Effector memory CD4-positive, alpha-beta T cell (primary cell): ENCODE results near the gene AMPD2.

ENCODE experiments used
- DNase-seq, 3 donors: peaks; one replicate each; pipeline ENCODE4 v3.0.0-alpha.2; 2020
- H3K27ac ChIP-seq: 2 replicates; pipeline ENCODE4 v1.7.0; 2013; ENCODE audit warnings: mild to moderate bottlenecking, low read length, moderate library complexity; ENCODE audit not compliant: insufficient read depth, poor library complexity, severe bottlenecking
- H3K27me3 ChIP-seq: replicated peaks from 2 replicates; pipeline ENCODE4 v1.7.0; 2013; ENCODE audit warnings: mild to moderate bottlenecking, low read length; ENCODE audit not compliant: insufficient read depth, control insufficient read depth, poor library complexity, severe bottlenecking
- H3K36me3 ChIP-seq: 2 replicates; pipeline ENCODE4 v1.7.0; 2013; ENCODE audit warnings: mild to moderate bottlenecking, low read length, moderate library complexity; ENCODE audit not compliant: control insufficient read depth, insufficient read depth
- H3K4me1 ChIP-seq: 2 replicates; pipeline ENCODE4 v1.7.0; 2013; ENCODE audit warnings: low read length, mild to moderate bottlenecking; ENCODE audit not compliant: control insufficient read depth, insufficient read depth, poor library complexity, severe bottlenecking
- H3K4me3 ChIP-seq: 2 replicates; pipeline ENCODE4 v1.7.0; 2013; ENCODE audit warnings: low read length, low read depth, mild to moderate bottlenecking; ENCODE audit not compliant: insufficient read depth, poor library complexity, severe bottlenecking
- H3K9me3 ChIP-seq: 2 replicates; pipeline ENCODE4 v1.7.0; 2013; ENCODE audit warnings: mild to moderate bottlenecking, low read length, moderate library complexity; ENCODE audit not compliant: control insufficient read depth

The AMPD2 gene

GRCh38 chr1:109592916-109593315, 26.7 kb upstream of the AMPD2 start:
- H3K27ac ChIP-seq = no peak overlapping the region
- peaks cover 30% of the 10 kb centered on the region for H3K36me3 ChIP-seq

GRCh38 chr1:109595531-109595930, 24.1 kb upstream of the AMPD2 start:
- no peak overlapping the region for H3K4me3 ChIP-seq
- H3K27ac ChIP-seq = no peak overlapping the region
- peaks cover 25% of the 10 kb centered on the region for H3K36me3 ChIP-seq
- DNase-seq = no peak
- no peaks in the 10 kb centered on the region for H3K4me1 ChIP-seq
- H3K27me3 ChIP-seq = no peaks in the 10 kb centered on the region
- H3K9me3 ChIP-seq = no peaks in the 10 kb centered on the region

More at GRCh38 chr1:109592916-109593315, 26.7 kb upstream of the AMPD2 start:
- H3K9me3 ChIP-seq = no peaks in the 10 kb centered on the region
- H3K27me3 ChIP-seq = no peaks in the 10 kb centered on the region
- H3K4me1 ChIP-seq = no peaks in the 10 kb centered on the region
- H3K4me3 ChIP-seq = no peak overlapping the region
- no peak for DNase-seq

DNA sequence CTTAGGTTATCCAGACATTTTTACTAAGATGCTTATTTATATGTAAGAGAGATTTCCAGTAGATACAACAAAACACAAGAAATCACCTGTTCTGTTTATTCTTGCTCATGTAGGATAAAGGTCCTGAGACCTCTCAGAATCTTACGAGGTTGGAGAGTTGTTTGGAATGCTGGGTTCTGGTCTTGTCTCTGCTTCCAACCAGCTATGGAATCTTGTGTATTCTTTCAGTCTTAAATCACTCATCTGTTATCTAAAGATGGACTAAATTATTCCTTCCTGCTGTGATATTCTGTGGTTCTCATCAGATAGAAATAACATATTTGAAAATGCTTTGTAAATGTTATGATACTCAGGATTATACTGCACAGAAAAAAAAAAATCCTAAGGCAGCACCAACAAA, 21.5 kb upstream of the AMPD2 start:
- Histone ChIP-seq H3K4me3 (no peak overlapping the region), H3K36me3 (peaks cover 11% of the 10 kb centered on the region), H3K27ac (no peak overlapping the region), H3K4me1 (peaks cover 1% of the 10 kb centered on the region), H3K27me3 (no peaks in the 10 kb centered on the region), H3K9me3 (no peaks in the 10 kb centered on the region)
- no peak for DNase-seq

DNA sequence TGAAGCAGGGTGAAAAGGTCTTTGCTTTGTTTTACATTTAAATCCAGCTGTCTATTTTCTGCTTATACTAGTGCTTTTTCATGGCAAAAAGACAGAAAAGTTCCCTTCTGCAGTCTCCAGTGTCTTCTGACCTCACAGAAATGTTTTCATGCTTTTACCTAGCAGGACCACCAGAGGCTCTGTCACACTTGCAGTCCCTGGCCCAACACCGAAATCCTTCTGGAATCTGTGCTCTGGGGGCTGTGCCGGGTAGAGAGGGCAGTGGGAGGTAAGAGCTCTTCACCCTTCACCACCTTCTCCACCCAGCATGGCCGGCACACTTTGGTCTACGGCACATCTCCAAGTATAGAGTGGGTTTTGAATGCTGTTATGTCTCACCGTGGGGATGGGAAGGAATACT, 21.0 kb upstream of the AMPD2 start:
- Histone ChIP-seq H3K27ac (no peak overlapping the region), H3K4me1 (peaks cover 6% of the 10 kb centered on the region), H3K9me3 (no peaks in the 10 kb centered on the region), H3K27me3 (no peaks in the 10 kb centered on the region), H3K4me3 (no peak overlapping the region), H3K36me3 (peaks cover 11% of the 10 kb centered on the region)
- DNase-seq = no peak

GRCh38 chr1:109603229-109603628, 16.4 kb upstream of the AMPD2 start:
- Histone ChIP-seq H3K27ac (no peak overlapping the region), H3K27me3 (no peaks in the 10 kb centered on the region), H3K4me1 (peaks cover 8% of the 10 kb centered on the region), H3K4me3 (no peak overlapping the region), H3K9me3 (no peaks in the 10 kb centered on the region), H3K36me3 (no peaks in the 10 kb centered on the region)
- no peak for DNase-seq

DNA sequence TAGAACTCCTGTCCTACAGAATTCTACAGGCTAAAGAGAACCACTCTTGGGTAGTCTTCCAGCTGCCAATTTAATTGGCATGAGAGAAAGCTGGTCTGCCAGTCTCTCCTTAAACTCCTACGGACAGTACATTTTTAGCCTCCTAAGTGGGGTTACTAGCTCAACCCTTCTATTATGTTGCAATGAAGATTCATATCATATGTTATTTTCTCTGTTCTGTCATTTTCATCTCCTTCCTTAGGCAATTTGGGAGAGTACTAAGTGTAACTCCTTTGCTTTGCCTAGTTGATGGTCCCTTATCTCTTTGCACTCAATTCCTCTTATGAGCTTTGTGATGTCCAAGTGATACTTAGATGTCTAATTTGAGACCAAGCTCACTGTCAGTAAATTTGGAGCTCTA, 14.3 kb upstream of the AMPD2 start:
- Histone ChIP-seq H3K36me3 (no peaks in the 10 kb centered on the region), H3K4me1 (peaks cover 8% of the 10 kb centered on the region), H3K27me3 (no peaks in the 10 kb centered on the region), H3K4me3 (no peak overlapping the region), H3K9me3 (no peaks in the 10 kb centered on the region), H3K27ac (no peak overlapping the region)
- no peak for DNase-seq

GRCh38 chr1:109609881-109610280, 9.8 kb upstream of the AMPD2 start:
- Histone ChIP-seq H3K4me1 (no peaks in the 10 kb centered on the region), H3K27ac (no peak overlapping the region)
- no peak for DNase-seq

GRCh38 chr1:109610609-109611307, 8.9 kb upstream of the AMPD2 start:
- DNase-seq = no peak
- peaks cover 2% of the 10 kb centered on the region for H3K4me1 ChIP-seq
- H3K9me3 ChIP-seq = no peaks in the 10 kb centered on the region
- H3K27me3 ChIP-seq = no peaks in the 10 kb centered on the region
- no peak overlapping the region for H3K4me3 ChIP-seq
- no peaks in the 10 kb centered on the region for H3K36me3 ChIP-seq
- H3K27ac ChIP-seq = no peak overlapping the region

More at GRCh38 chr1:109609881-109610280, 9.8 kb upstream of the AMPD2 start:
- H3K9me3 ChIP-seq = no peaks in the 10 kb centered on the region
- H3K36me3 ChIP-seq = no peaks in the 10 kb centered on the region
- no peaks in the 10 kb centered on the region for H3K27me3 ChIP-seq
- H3K4me3 ChIP-seq = no peak overlapping the region

GRCh38 chr1:109611308-109611990, 8.2 kb upstream of the AMPD2 start:
- Histone ChIP-seq H3K27me3 (no peaks in the 10 kb centered on the region), H3K4me1 (peaks cover 9% of the 10 kb centered on the region), H3K4me3 (no peak overlapping the region), H3K27ac (no peak overlapping the region), H3K9me3 (no peaks in the 10 kb centered on the region), H3K36me3 (no peaks in the 10 kb centered on the region)
- no peak for DNase-seq

- no peaks in the 10 kb centered on the region for H3K9me3 ChIP-seq
- H3K36me3 ChIP-seq = no peaks in the 10 kb centered on the region
- no peak overlapping the region for H3K27ac ChIP-seq
- no peak for DNase-seq
- H3K4me3 ChIP-seq = no peak overlapping the region
- no peaks in the 10 kb centered on the region for H3K27me3 ChIP-seq
- peaks cover 25% of the 10 kb centered on the region for H3K4me1 ChIP-seq
Measured at GRCh38 chr1:109613361-109614147, 6.1 kb upstream of the AMPD2 start.
